ENCODE results near the gene THAP7. TPM values are rescaled to one million over a fixed set of nuclear protein-coding genes. Genes with fewer than 3 reads are reported as not detected.
A peak's percentile ranks its signal among the peaks of the same experiment; 100 is the strongest.

Gene THAP7
- total RNA-seq, 2 experiments from 2014 or later, result 25.1 to 27.2 TPM

DNA sequence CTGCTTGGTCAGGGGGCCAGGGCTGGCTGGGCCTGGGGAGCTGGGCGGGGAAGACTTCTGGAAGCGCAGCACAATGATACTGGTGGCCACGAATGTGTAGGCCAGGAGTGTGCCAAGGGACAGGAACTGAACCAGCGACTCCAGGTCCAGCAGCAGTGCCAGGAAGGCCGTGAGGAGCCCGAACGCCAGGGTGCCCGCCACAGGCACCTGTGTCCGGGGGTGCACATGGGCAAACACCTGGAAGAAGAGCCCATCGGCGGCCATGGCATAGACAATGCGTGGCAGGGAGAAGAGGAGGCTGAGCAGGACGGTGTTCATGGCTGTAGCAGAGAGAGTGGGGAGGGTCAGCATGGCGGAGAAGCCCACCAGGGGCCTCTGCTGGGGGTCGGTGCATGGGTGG is 28.1 kb upstream of the THAP7 start:
- Mint-ChIP-seq H3K27ac (no peak overlapping the region), H3K27me3 (peaks cover 22% of the 10 kb centered on the region), H3K9me3 (ENCODE audit: low read depth) (no peaks in the 10 kb centered on the region), H3K4me3 (no peak overlapping the region), H3K4me1 (peaks cover 10% of the 10 kb centered on the region), H3K36me3 (ENCODE audit: low read depth) (no peaks in the 10 kb centered on the region)
- ChIA-PET CTCF (no interaction called here), POLR2A (no interaction called here)
- intact Hi-C loops (cut with DNase I, micrococcal nuclease), result loop anchor here in 1 of 2 experiments (5.0 kb wide), 1 partner anchor 47 kb away; no protein-coding TSS in a partner anchor
- no peak for ATAC-seq
- no peak for DNase-seq

DNA sequence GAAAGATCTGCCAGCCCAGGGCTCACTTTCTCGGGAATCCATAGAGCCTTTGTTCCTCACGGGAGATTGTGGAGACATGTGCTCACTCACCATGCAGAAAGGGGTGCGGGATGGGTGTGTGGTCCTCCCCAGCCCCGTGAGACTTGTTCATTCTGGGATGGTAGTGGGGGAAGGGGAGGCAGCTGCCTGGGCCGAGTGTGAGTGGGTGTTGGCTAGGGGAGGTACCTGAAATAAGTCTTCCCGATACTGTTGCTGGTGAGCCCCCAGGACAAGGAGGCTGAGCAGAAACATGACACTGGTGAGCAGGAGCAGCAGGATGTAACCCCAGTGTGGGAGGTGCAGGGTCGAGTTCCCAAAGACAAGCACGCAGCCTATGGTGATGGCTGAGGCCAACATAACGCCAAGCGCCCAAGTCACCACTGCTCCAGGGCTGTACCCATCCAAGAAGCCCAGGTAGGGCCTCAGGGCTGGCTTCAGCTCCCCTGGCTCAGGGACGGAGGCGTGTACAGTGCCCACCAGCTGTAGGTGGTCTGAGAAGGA is 27.6 kb upstream of the THAP7 start:
- peaks cover 12% of the 10 kb centered on the region for H3K4me1 Mint-ChIP-seq
- intact Hi-C loops (cut with DNase I, micrococcal nuclease), result loop anchor here in 1 of 2 experiments (5.0 kb wide), 1 partner anchor 48 kb away; no protein-coding TSS in a partner anchor
- DNase-seq (no peak), ATAC-seq (no peak)
- H3K4me3 Mint-ChIP-seq, result no peak overlapping the region
- ChIA-PET POLR2A (no interaction called here), CTCF (no interaction called here)
- peaks cover 22% of the 10 kb centered on the region for H3K27me3 Mint-ChIP-seq
- H3K9me3 Mint-ChIP-seq (ENCODE audit: low read depth), result no peaks in the 10 kb centered on the region
- no peaks in the 10 kb centered on the region for H3K36me3 Mint-ChIP-seq (ENCODE audit: low read depth)
- H3K27ac Mint-ChIP-seq, result no peak overlapping the region

DNA sequence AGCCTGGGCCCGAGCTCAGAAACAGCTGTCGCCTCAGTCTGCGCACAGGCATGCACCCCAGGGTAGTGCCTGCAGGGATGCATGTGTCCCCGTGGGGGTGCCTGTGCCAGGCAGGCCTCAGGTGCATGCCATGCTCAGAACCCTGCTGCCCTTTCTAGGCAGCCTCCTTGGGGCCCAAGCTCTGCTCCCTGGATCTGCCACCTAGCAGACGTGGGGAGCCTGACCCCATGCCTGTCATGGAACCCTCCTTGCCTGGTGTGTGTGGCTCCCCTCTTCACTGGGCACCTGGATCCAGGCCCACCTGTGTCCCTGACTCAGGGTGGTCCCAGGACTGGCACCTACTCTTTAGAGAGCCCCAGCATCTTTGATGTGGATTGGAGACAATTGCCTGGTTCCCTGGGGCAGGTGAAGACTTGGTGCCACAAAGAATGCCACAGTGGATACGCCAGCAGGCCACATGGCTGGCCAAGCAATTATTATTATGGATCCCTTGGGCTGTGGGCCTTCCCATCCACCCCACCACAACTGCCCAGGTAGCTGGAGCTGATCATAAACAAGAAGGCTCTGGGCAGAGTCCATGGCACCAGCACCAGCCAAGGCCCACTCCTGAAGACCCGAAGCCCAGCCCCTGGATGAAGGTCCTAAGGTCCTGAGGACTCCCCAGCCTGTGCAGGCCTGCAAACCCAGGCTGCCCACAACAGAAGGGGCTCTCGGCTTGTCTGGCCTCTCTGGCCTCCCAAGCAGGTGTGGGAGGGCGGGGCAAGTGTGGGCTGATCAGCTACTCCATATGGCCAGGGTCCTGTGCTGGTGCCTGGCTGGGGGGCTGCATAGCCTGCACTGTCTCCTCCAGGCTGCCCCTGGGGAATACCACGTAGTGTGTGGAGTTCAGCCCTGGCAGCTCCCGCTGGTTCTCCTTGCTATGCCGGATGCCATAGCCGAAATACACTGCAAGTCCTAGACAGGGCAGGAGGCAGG is 26.6 kb upstream of the THAP7 start:
- DNase-seq, result no peak
- ChIA-PET POLR2A (no interaction called here), CTCF (interaction anchor here (0.6 kb wide), 1 partner anchor 10 kb away, joined by 3 read pairs; no protein-coding TSS in a partner anchor)
- peaks cover 19% of the 10 kb centered on the region for H3K27me3 Mint-ChIP-seq
- no peak for ATAC-seq
- no peaks in the 10 kb centered on the region for H3K9me3 Mint-ChIP-seq (ENCODE audit: low read depth)
- H3K4me3 Mint-ChIP-seq, result no peak overlapping the region
- H3K36me3 Mint-ChIP-seq (ENCODE audit: low read depth), result no peaks in the 10 kb centered on the region
- H3K4me1 Mint-ChIP-seq, result peaks cover 10% of the 10 kb centered on the region
- no peak overlapping the region for H3K27ac Mint-ChIP-seq
- intact Hi-C loops (cut with DNase I, micrococcal nuclease), result no loop called here

DNA sequence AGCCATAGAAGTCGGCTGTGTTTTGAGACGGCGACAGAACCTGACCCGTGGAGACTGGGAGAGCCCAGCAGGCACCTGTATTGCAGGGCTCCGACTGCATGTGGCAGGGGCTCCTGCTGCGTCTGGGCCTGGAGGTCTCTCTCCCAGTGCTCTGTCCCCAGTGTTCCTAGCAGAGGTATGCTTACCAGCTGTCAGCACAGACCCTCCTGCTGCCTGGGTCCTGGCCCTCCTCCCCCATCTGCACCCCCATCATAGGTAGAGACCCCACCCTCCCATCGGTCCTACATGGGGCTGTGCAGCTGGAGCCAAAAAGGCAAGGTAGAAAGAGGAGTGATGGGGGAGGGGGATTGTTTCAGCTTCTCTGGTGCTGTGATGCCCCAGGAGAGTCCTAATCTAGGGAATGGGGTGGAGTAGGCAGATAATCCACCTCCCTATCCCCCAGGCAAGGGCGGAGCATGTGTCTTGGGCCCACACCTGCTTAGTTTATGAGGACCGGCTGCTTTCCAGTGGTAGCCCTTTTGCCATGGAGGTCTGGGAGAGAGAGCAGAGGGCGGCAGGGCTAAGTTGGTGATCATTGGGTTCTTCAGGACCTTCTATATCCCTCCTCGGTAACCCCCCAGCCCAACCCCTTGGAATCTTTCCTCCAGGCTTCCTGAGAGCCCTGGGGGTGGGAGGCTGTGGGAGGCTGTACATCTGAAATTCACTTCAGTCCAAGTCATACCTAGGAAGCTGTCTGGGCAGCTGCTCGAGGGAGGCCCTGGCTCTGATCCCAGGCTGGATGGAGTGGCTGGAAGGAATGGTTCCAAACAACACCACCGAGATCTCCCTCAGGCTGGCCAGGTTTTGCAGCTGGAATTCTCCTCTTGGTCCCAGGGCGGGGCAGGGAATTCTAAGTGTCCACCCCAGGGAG is 25.1 kb upstream of the THAP7 start:
- Mint-ChIP-seq H3K9me3 (ENCODE audit: low read depth) (no peaks in the 10 kb centered on the region), H3K4me1 (peaks cover 10% of the 10 kb centered on the region), H3K27ac (no peak overlapping the region), H3K36me3 (ENCODE audit: low read depth) (no peaks in the 10 kb centered on the region), H3K27me3 (peaks cover 16% of the 10 kb centered on the region), H3K4me3 (no peak overlapping the region)
- ATAC-seq, result no peak
- ChIA-PET POLR2A (no interaction called here), CTCF (interaction anchor here (0.6 to 0.7 kb wide), 2 partner anchors 45 to 101 kb away, joined by 3 read pairs; partner anchors contain the start of gene LZTR1)
- no peak for DNase-seq
- intact Hi-C loops (cut with DNase I, micrococcal nuclease), result no loop called here

DNA sequence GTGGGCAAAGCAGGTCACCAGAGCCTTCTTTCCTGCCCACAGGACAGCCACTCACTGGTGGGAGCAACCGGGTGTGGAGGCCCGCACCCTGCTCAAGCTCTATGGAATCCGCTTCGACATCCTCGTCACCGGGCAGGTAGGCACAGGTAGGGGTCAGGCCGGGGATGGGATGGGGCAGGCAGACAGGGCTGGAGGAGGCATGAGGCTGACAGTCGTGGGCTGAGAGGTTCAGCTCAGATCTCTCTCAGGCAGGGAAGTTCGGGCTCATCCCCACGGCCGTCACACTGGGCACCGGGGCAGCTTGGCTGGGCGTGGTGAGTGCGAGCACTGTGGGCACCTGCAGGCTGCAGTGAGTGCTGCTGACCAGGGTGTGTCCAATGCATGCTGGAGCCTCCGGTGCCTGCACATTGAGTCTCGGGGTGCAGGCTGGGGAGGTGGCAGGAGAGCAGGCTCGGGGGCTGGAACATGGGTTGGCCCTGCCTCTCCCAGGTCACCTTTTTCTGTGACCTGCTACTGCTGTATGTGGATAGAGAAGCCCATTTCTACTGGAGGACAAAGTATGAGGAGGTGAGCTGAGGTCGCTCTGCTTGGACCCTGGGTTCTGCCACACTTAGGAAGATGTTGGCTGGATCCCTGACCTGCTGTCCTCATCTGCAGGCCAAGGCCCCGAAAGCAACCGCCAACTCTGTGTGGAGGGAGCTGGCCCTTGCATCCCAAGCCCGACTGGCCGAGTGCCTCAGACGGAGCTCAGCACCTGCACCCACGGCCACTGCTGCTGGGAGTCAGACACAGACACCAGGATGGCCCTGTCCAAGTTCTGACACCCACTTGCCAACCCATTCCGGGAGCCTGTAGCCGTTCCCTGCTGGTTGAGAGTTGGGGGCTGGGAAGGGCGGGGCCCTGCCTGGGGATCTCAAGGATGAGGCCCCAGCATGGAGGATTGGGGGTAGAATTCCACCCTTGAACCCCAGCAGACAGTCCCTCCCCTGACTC is 24.1 kb upstream of the THAP7 start:
- CTCF ChIA-PET, result interaction anchor here (0.6 to 0.7 kb wide), 2 partner anchors 44 to 100 kb away, joined by 3 read pairs; partner anchors contain the start of gene LZTR1
- Mint-ChIP-seq H3K27me3 (peaks cover 13% of the 10 kb centered on the region), H3K27ac (no peak overlapping the region), H3K4me3 (no peak overlapping the region), H3K9me3 (ENCODE audit: low read depth) (no peaks in the 10 kb centered on the region), H3K36me3 (ENCODE audit: low read depth) (no peaks in the 10 kb centered on the region), H3K4me1 (peaks cover 10% of the 10 kb centered on the region)
- intact Hi-C loops (cut with DNase I, micrococcal nuclease), result no loop called here
- POLR2A ChIA-PET, result no interaction called here
- no peak for ATAC-seq
- DNase-seq, result no peak

DNA sequence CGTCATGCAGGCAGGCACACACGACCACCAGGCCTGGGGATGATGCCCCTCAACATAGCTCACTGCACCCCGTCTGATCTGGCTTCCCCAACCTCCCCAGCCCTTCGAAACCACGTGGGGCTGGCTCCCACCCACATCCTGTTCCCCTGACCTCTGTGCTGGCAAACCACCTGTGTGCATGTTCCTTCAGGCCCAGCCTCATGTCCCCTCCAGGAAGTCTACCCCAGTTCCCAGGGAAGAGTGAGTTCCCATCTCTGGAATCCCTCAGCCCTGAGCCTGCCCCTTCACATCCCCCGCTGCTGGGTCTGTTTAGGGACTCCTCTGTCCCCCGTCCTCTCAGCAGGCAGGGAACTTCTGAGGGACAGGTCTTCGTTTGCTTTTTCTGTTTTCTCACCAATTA is 23.3 kb upstream of the THAP7 start:
- DNase-seq (peak; percentile 24), ATAC-seq (peak; percentile 49)
- peaks cover 5% of the 10 kb centered on the region for H3K27me3 Mint-ChIP-seq
- ChIA-PET CTCF (no interaction called here), POLR2A (no interaction called here)
- peaks cover 10% of the 10 kb centered on the region for H3K4me1 Mint-ChIP-seq
- H3K36me3 Mint-ChIP-seq (ENCODE audit: low read depth), result no peaks in the 10 kb centered on the region
- intact Hi-C loops (cut with DNase I, micrococcal nuclease), result no loop called here
- no peaks in the 10 kb centered on the region for H3K9me3 Mint-ChIP-seq (ENCODE audit: low read depth)
- no peak overlapping the region for H3K4me3 Mint-ChIP-seq
- peak overlapping the region; percentile 31 for H3K27ac Mint-ChIP-seq

GRCh38 chr22:21022955-21023614 is 21.2 kb upstream of the THAP7 start:
- no peak for ATAC-seq
- no peak overlapping the region for H3K27ac Mint-ChIP-seq
- no peaks in the 10 kb centered on the region for H3K27me3 Mint-ChIP-seq
- DNase-seq, result no peak
- intact Hi-C loops (cut with DNase I, micrococcal nuclease), result no loop called here
- no peaks in the 10 kb centered on the region for H3K36me3 Mint-ChIP-seq (ENCODE audit: low read depth)
- H3K4me1 Mint-ChIP-seq, result peaks cover 10% of the 10 kb centered on the region
- ChIA-PET POLR2A (no interaction called here), CTCF (interaction anchor here (0.7 kb wide), 1 partner anchor 72 kb away, joined by 3 read pairs; no protein-coding TSS in a partner anchor)
- H3K9me3 Mint-ChIP-seq (ENCODE audit: low read depth), result no peaks in the 10 kb centered on the region
- no peak overlapping the region for H3K4me3 Mint-ChIP-seq

DNA sequence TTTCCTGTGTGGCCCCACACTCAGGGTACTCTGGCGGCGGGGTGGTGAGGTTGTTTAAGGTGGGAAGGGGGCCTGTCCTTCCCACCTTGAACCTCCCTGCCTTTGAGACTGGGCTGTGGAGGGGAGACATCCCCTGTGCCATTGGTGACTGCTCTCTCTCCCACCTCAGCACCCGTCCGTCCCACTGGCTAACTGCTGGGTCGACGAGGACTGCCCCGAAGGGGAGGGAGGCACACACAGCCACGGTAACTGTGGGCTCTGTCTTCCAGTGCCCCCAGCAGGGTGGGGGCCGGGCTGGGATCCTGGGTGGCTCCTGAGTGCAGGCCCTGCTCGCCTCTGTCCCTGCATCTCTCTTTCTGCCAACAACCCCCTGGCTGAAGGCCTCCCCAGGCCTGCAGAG is 20.6 kb upstream of the THAP7 start:
- Mint-ChIP-seq H3K27ac (no peak overlapping the region), H3K36me3 (ENCODE audit: low read depth) (no peaks in the 10 kb centered on the region), H3K27me3 (no peaks in the 10 kb centered on the region), H3K9me3 (ENCODE audit: low read depth) (no peaks in the 10 kb centered on the region), H3K4me1 (peaks cover 10% of the 10 kb centered on the region), H3K4me3 (no peak overlapping the region)
- intact Hi-C loops (cut with DNase I, micrococcal nuclease), result no loop called here
- DNase-seq, result no peak
- POLR2A ChIA-PET, result no interaction called here
- no peak for ATAC-seq
- CTCF ChIA-PET, result interaction anchor here (0.6 kb wide), 1 partner anchor 433 kb away, joined by 3 read pairs; no protein-coding TSS in a partner anchor

GRCh38 chr22:21020802-21021429 is 19.0 kb upstream of the THAP7 start:
- intact Hi-C loops (cut with DNase I, micrococcal nuclease), result no loop called here
- Mint-ChIP-seq H3K9me3 (ENCODE audit: low read depth) (no peaks in the 10 kb centered on the region), H3K36me3 (ENCODE audit: low read depth) (no peaks in the 10 kb centered on the region), H3K27ac (no peak overlapping the region), H3K27me3 (no peaks in the 10 kb centered on the region), H3K4me3 (no peak overlapping the region), H3K4me1 (peaks cover 10% of the 10 kb centered on the region)
- ATAC-seq (peak; percentile 75), DNase-seq (peak; percentile 55)
- ChIA-PET CTCF (interaction anchor here (0.6 to 1.3 kb wide), 5 partner anchors 13 to 96 kb away, joined by 3 to 8 read pairs (median 6); no protein-coding TSS in a partner anchor), POLR2A (no interaction called here)

DNA sequence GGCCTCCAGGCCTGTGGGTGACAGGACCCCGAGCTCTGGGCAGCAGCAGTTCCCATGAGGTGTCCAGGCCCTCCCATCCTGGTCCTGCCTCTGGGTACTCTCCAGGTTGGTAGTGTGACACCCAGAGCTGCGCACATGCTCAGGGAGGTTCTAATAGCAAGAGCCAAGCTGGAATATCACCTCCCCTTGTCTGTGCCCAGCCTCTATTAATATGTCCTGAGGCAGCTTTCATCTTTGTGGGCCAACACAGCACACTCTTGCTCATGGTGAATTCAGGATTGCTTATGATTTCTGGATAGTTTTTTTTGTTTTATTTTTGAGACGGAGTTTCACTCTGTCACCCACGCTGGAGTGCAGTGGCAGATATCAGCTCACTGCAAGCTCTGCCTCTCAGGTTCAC is 16.4 kb upstream of the THAP7 start:
- DNase-seq (no peak), ATAC-seq (no peak)
- H3K9me3 Mint-ChIP-seq (ENCODE audit: low read depth), result no peaks in the 10 kb centered on the region
- H3K4me3 Mint-ChIP-seq, result no peak overlapping the region
- no peaks in the 10 kb centered on the region for H3K27me3 Mint-ChIP-seq
- POLR2A ChIA-PET, result no interaction called here
- CTCF ChIA-PET, result interaction anchor here (0.8 kb wide), 1 partner anchor 11 kb away, joined by 3 read pairs; no protein-coding TSS in a partner anchor
- peaks cover 20% of the 10 kb centered on the region for H3K4me1 Mint-ChIP-seq
- intact Hi-C loops (cut with DNase I, micrococcal nuclease), result no loop called here
- no peak overlapping the region for H3K27ac Mint-ChIP-seq
- no peaks in the 10 kb centered on the region for H3K36me3 Mint-ChIP-seq (ENCODE audit: low read depth)

Measured in activated CD4-positive, alpha-beta T cell treated with anti-CD3 and anti-CD28 coated beads for 36 hours (primary cell).